ENCODE results near the gene KATNIP.

Gene KATNIP

DNA sequence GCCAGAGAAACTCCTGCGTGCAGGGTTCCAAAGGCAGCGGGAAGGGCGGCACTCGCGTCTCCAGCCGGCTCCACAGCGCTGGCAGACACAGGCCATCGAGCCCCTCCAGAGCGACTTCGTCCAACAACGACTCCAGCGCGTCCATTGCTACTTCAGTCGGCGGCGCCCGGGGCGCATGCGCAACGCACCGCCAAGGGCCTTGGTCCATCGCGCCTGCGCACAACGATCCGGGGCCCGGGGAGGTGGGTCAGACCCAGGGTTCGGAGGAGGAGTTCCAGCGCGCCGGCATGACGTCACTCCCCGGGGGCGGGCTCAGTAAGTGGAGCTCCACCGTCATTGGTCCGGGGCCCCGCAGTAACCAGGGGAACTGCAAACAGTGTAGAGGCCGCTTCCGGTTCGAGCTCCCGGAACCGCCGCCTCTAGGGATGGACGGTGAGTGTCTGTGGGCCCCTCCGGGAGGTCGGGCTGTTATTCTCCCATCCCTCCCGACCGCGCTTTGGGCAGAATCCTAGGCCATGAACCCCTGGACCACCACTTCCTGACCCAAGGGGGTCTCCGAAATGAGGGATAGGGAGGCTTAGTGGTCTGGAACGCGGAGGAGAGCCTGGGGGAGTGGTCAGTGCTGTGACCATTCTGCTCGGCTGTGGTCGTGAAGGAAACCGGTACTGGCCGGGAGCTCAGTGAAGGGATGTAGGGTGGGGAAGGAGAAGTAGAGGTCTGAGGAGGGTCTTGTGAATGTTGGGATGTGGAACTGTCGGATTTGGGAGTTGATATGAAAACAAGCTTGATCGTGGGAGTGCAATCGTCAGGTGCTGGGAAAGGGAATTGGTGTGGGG lies at the start of gene KATNIP, which contains the start of gene GTF3C1:
Gene KATNIP (plus strand): TSS at position 399 of the 836 bp plus-strand sequence. CDS start 27 bp downstream, at position 426.
Gene GTF3C1 (minus strand): TSS at position 168 of the 836 bp plus-strand sequence. CDS start 23 bp downstream, at position 145.
- TF ChIP-seq, protein P1, sequence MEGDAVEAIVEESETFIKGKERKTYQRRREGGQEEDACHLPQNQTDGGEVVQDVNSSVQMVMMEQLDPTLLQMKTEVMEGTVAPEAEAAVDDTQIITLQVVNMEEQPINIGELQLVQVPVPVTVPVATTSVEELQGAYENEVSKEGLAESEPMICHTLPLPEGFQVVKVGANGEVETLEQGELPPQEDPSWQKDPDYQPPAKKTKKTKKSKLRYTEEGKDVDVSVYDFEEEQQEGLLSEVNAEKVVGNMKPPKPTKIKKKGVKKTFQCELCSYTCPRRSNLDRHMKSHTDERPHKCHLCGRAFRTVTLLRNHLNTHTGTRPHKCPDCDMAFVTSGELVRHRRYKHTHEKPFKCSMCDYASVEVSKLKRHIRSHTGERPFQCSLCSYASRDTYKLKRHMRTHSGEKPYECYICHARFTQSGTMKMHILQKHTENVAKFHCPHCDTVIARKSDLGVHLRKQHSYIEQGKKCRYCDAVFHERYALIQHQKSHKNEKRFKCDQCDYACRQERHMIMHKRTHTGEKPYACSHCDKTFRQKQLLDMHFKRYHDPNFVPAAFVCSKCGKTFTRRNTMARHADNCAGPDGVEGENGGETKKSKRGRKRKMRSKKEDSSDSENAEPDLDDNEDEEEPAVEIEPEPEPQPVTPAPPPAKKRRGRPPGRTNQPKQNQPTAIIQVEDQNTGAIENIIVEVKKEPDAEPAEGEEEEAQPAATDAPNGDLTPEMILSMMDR (conservative IDR thresholded peaks at IDR 0.05; ENCODE audit: control insufficient read depth, insufficient read depth, low read depth, low read length): no peak
- H3K4me3 ChIP-seq (ENCODE audit: control insufficient read depth, low read depth, low read length): peak within 1 kb of the TSS; percentile 86
- peak; percentile 96 for DNase-seq (ENCODE audit: low read depth)

GRCh38 chr16:27500801-27501200 lies 49.1 kb upstream of the KATNIP start:
- DNase-seq (ENCODE audit: low read depth): no peak
- TF ChIP-seq, protein P1 (conservative IDR thresholded peaks at IDR 0.05; ENCODE audit: control insufficient read depth, insufficient read depth, low read depth, low read length): no peak
- no peak overlapping the region for H3K4me3 ChIP-seq (ENCODE audit: control insufficient read depth, low read depth, low read length)

- no peak for DNase-seq (ENCODE audit: low read depth)
- TF ChIP-seq, protein P1 (conservative IDR thresholded peaks at IDR 0.05; ENCODE audit: control insufficient read depth, insufficient read depth, low read depth, low read length): no peak
- no peak overlapping the region for H3K4me3 ChIP-seq (ENCODE audit: control insufficient read depth, low read depth, low read length)
Observed at GRCh38 chr16:27503662-27504061, 46.3 kb upstream of the KATNIP start.

DNA sequence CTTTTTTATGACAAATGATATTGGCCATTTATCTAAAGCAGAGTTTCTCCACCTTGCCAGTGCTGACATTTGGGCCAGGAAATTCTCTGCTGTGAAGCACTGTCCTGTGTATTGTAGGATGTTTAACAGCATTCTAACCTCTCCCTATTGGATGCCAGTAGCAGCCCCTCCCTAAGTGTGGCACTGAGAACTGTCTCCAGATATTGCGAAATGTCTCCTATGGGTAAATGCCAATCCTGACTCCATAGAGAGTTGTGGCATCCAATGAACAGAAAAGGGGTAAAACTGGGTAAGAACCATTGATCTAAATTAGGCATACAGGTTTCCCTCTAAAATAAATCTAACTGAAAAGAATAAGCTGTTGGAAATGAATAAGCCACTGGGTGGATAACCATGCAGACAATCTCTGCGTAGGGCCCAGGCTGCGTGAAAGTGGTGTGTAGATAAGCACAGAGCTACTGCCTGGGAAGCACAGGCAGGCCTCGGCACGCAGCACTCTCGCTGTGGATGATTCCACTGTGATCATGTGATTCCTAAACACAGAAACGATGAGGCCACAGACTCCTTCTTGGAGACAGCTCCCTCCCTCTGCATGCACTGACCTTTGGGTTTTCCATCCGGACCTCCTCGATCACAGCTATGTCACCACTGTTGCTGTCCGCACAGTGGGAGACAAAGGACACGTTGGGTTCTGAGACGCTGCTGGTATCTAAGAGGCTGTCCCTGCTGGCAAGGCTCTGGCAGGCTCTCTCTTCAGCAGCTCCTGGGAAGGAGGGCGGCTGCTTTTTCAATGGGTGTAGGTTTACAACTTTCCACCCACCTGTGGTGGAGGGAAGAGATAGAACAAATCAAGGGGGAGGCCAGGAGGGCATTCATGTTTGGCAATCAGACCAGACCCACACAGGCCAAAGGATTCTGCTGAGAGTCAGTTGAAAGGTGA lies 44.4 kb upstream of the KATNIP start:
- no peak overlapping the region for H3K4me3 ChIP-seq (ENCODE audit: control insufficient read depth, low read depth, low read length)
- DNase-seq (ENCODE audit: low read depth): peak; percentile 5
- TF ChIP-seq, protein P1 (conservative IDR thresholded peaks at IDR 0.05; ENCODE audit: control insufficient read depth, insufficient read depth, low read depth, low read length): no peak

- H3K4me3 ChIP-seq (ENCODE audit: control insufficient read depth, low read depth, low read length): no peak overlapping the region
- TF ChIP-seq, protein P1 (conservative IDR thresholded peaks at IDR 0.05; ENCODE audit: control insufficient read depth, insufficient read depth, low read depth, low read length): no peak
- no peak for DNase-seq (ENCODE audit: low read depth)
Observed at GRCh38 chr16:27506771-27507170, 43.2 kb upstream of the KATNIP start.

- no peak overlapping the region for H3K4me3 ChIP-seq (ENCODE audit: control insufficient read depth, low read depth, low read length)
- no peak for DNase-seq (ENCODE audit: low read depth)
- TF ChIP-seq, protein P1 (conservative IDR thresholded peaks at IDR 0.05; ENCODE audit: control insufficient read depth, insufficient read depth, low read depth, low read length): no peak
Observed at GRCh38 chr16:27508476-27508875, 41.5 kb upstream of the KATNIP start.

Data from fibroblast of mammary gland (primary cell).